A673 (cell line): ENCODE data around the gene ADAMTSL2.

Experiments used
- CTCF ChIP-seq: fragments of 300-800, 200-600 bp; sonication (generic); conservative IDR thresholded peaks from 2 replicates; pipeline ENCODE4 v1.5.1; 2017; ENCODE audit warnings: low read depth, mild to moderate bottlenecking, antibody characterized with exemption, low read length, moderate library complexity, mixed read lengths
- EZH2 ChIP-seq: fragments of 200-600 bp; sonication (generic); IDR thresholded peaks from 2 replicates; pipeline ENCODE4 v1.6.1; 2017; ENCODE audit warnings: borderline replicate concordance, low read depth, mild to moderate bottlenecking, mixed read lengths, antibody characterized with exemption, low read length; ENCODE audit not compliant: poor library complexity, severe bottlenecking

- TF ChIP-seq EZH2 (no peak), CTCF (peak; percentile 72)
Measured at GRCh38 chr9:133532937-133533668, 1.4 kb upstream of the ADAMTSL2 start.
